ENCODE data around the gene TINCR.
"Not testable (repeated sequence)": the region's sequence is repeated elsewhere in the genome, so short reads cannot be mapped to it uniquely, and the experiment has no call there.

TINCR gene

GRCh38 chr19:5545984-5546383 lies 21.8 kb downstream of the TINCR start:
- TF ChIP-seq CTCF (IDR thresholded peaks at IDR 0.05) = no peak
- no peak for DNase-seq
- H3K36me3 Mint-ChIP-seq (ENCODE audit: low read depth) = no peaks in the 10 kb centered on the region
- H3K27me3 Mint-ChIP-seq (ENCODE audit: low read depth, poor library complexity) = peaks cover 25% of the 10 kb centered on the region
- H3K4me1 Mint-ChIP-seq = no peaks in the 10 kb centered on the region
- H3K27ac Mint-ChIP-seq = no peak overlapping the region
- no peaks in the 10 kb centered on the region for H3K9me3 Mint-ChIP-seq
- no peak overlapping the region for H3K4me3 Mint-ChIP-seq

- no peaks in the 10 kb centered on the region for H3K9me3 Mint-ChIP-seq
- H3K27ac Mint-ChIP-seq = no peak overlapping the region
- TF ChIP-seq CTCF (IDR thresholded peaks at IDR 0.05) = no peak
- H3K4me1 Mint-ChIP-seq = no peaks in the 10 kb centered on the region
- no peak overlapping the region for H3K4me3 Mint-ChIP-seq
- no peaks in the 10 kb centered on the region for H3K36me3 Mint-ChIP-seq (ENCODE audit: low read depth)
- peaks cover 28% of the 10 kb centered on the region for H3K27me3 Mint-ChIP-seq (ENCODE audit: low read depth, poor library complexity)
- DNase-seq = no peak
Measured at GRCh38 chr19:5545051-5545450, 22.7 kb downstream of the TINCR start.

GRCh38 chr19:5542665-5543064 lies 25.1 kb downstream of the TINCR start:
- Mint-ChIP-seq H3K27ac (no peak overlapping the region), H3K4me3 (no peak overlapping the region), H3K4me1 (peaks cover 3% of the 10 kb centered on the region), H3K9me3 (no peaks in the 10 kb centered on the region), H3K27me3 (ENCODE audit: low read depth, poor library complexity) (peaks cover 12% of the 10 kb centered on the region), H3K36me3 (ENCODE audit: low read depth) (no peaks in the 10 kb centered on the region)
- no peak for DNase-seq
- no peak for TF ChIP-seq CTCF (IDR thresholded peaks at IDR 0.05)

- no peak for TF ChIP-seq CTCF (IDR thresholded peaks at IDR 0.05)
- Mint-ChIP-seq H3K36me3 (ENCODE audit: low read depth) (no peaks in the 10 kb centered on the region), H3K9me3 (no peaks in the 10 kb centered on the region), H3K4me3 (no peak overlapping the region), H3K27me3 (ENCODE audit: low read depth, poor library complexity) (peaks cover 12% of the 10 kb centered on the region), H3K4me1 (peaks cover 5% of the 10 kb centered on the region), H3K27ac (no peak overlapping the region)
- no peak for DNase-seq
Measured at GRCh38 chr19:5541456-5541855, 26.3 kb downstream of the TINCR start.

GRCh38 chr19:5540208-5540607 lies 27.5 kb downstream of the TINCR start:
- no peak for DNase-seq
- Mint-ChIP-seq H3K36me3 (ENCODE audit: low read depth) (peaks cover under 1% of the 10 kb centered on the region), H3K27ac (no peak overlapping the region), H3K9me3 (peaks cover 1% of the 10 kb centered on the region), H3K27me3 (ENCODE audit: low read depth, poor library complexity) (peaks cover 12% of the 10 kb centered on the region), H3K4me1 (peaks cover 11% of the 10 kb centered on the region), H3K4me3 (no peak overlapping the region)
- TF ChIP-seq CTCF (IDR thresholded peaks at IDR 0.05) = no peak

GRCh38 chr19:5537870-5538269 lies 29.9 kb downstream of the TINCR start:
- H3K9me3 Mint-ChIP-seq = peaks cover 24% of the 10 kb centered on the region
- peaks cover 11% of the 10 kb centered on the region for H3K4me1 Mint-ChIP-seq
- peaks cover 18% of the 10 kb centered on the region for H3K27me3 Mint-ChIP-seq (ENCODE audit: low read depth, poor library complexity)
- no peak for DNase-seq
- no peak for TF ChIP-seq CTCF (IDR thresholded peaks at IDR 0.05)
- H3K4me3 Mint-ChIP-seq = no peak overlapping the region
- H3K27ac Mint-ChIP-seq = no peak overlapping the region
- H3K36me3 Mint-ChIP-seq (ENCODE audit: low read depth) = peaks cover 6% of the 10 kb centered on the region

GRCh38 chr19:5536982-5537579 lies 30.7 kb downstream of the TINCR start:
- H3K9me3 Mint-ChIP-seq = peaks cover 27% of the 10 kb centered on the region
- DNase-seq; H3K27ac Mint-ChIP-seq; H3K36me3 Mint-ChIP-seq (ENCODE audit: low read depth): not testable (repeated sequence)
- H3K27me3 Mint-ChIP-seq (ENCODE audit: low read depth, poor library complexity) = peaks cover 23% of the 10 kb centered on the region
- H3K4me1 Mint-ChIP-seq = peaks cover 11% of the 10 kb centered on the region
- peak overlapping the region; percentile 28 for H3K4me3 Mint-ChIP-seq

Measured in nephron progenitor cell (in vitro differentiated cells).